ENCODE results near the gene TMEM212. TPM values are rescaled to one million over a fixed set of nuclear protein-coding genes. Genes with fewer than 3 reads are reported as not detected.

The TMEM212 gene
- total and polyA plus RNA-seq, 7 donors, result not detected

- Histone ChIP-seq H3K27me3 (no peaks in the 10 kb centered on the region), H3K4me1 (peaks cover 0 to 12% (median 6%) of the 10 kb centered on the region in 4 donors), H3K36me3 (no peaks in the 10 kb centered on the region), H3K4me3 (peak within 1 kb of the TSS; percentile 33 to 73 (median 56)), H3K27ac (peak within 1 kb of the TSS; percentile 76 to 94 (median 82)), H3K9me3 (no peaks in the 10 kb centered on the region)
- DNase-seq, result peak; percentile 94
- intact Hi-C loops (cut with DNase I), result no loop called here
- 0 to 1% methylated on average over 78 of the region's 78 CpGs for WGBS, 2 donors
- TF ChIP-seq POLR2A (IDR thresholded peaks at IDR 0.05) (peak in 1 of 2 donors; percentile 52), CTCF (IDR thresholded peaks at IDR 0.05) (no peak), POLR2AphosphoS5 (IDR thresholded peaks at IDR 0.05) (peak in 3 of 4 donors; percentile 46 to 65 (median 56)), EP300 (IDR thresholded peaks at IDR 0.05) (no peak)
Observed at GRCh38 chr3:171809861-171810628, 33.1 kb upstream of the TMEM212 start, which contains the start of gene PLD1. Gene PLD1, minus strand, starts transcription at chr3:171810483. Its CDS starts 72,432 bp downstream, at chr3:171738051.

- TF ChIP-seq POLR2A (IDR thresholded peaks at IDR 0.05) (peak in 1 of 2 donors; percentile 10), CTCF (IDR thresholded peaks at IDR 0.05) (no peak), EP300 (IDR thresholded peaks at IDR 0.05) (no peak), POLR2AphosphoS5 (IDR thresholded peaks at IDR 0.05) (peak; percentile 41 to 56 (median 51))
- H3K36me3 ChIP-seq, result no peaks in the 10 kb centered on the region
- WGBS, 2 donors, result 16 to 27% methylated on average over 22 of the region's 22 CpGs
- H3K9me3 ChIP-seq, result no peaks in the 10 kb centered on the region
- intact Hi-C loops (cut with DNase I), result no loop called here
- no peaks in the 10 kb centered on the region for H3K27me3 ChIP-seq
- H3K4me1 ChIP-seq, result peaks cover 0 to 12% (median 6%) of the 10 kb centered on the region in 4 donors
- peak overlapping the region; percentile 76 to 94 (median 82) for H3K27ac ChIP-seq
- DNase-seq, result no peak
- peak overlapping the region; percentile 33 to 73 (median 56) for H3K4me3 ChIP-seq
Observed at GRCh38 chr3:171810629-171811294, 32.4 kb upstream of the TMEM212 start.

- DNase-seq, result peak; percentile 78
- H3K27ac ChIP-seq, result peak overlapping the region; percentile 76 to 94 (median 82)
- H3K36me3 ChIP-seq, result no peaks in the 10 kb centered on the region
- H3K4me1 ChIP-seq, result peaks cover 0 to 9% (median 6%) of the 10 kb centered on the region in 4 donors
- intact Hi-C loops (cut with DNase I), result no loop called here
- no peaks in the 10 kb centered on the region for H3K27me3 ChIP-seq
- peak; percentile 48 to 70 (median 62) for TF ChIP-seq POLR2AphosphoS5 (IDR thresholded peaks at IDR 0.05)
- no peak for TF ChIP-seq CTCF (IDR thresholded peaks at IDR 0.05)
- TF ChIP-seq EP300 (IDR thresholded peaks at IDR 0.05), result peak in 1 of 4 donors; percentile 30
- no peak for TF ChIP-seq POLR2A (IDR thresholded peaks at IDR 0.05)
- H3K9me3 ChIP-seq, result no peaks in the 10 kb centered on the region
- 69 to 79% methylated on average over 4 of the region's 4 CpGs for WGBS, 2 donors
- H3K4me3 ChIP-seq, result no peak overlapping the region
Observed at GRCh38 chr3:171811295-171811912, 31.7 kb upstream of the TMEM212 start.

- no peak overlapping the region for H3K4me3 ChIP-seq
- no peaks in the 10 kb centered on the region for H3K27me3 ChIP-seq
- TF ChIP-seq EP300 (IDR thresholded peaks at IDR 0.05) (no peak), POLR2A (IDR thresholded peaks at IDR 0.05) (no peak), POLR2AphosphoS5 (IDR thresholded peaks at IDR 0.05) (no peak)
- no peaks in the 10 kb centered on the region for H3K9me3 ChIP-seq
- DNase-seq, result peak; percentile 79
- intact Hi-C loops (cut with DNase I), result no loop called here
- H3K27ac ChIP-seq, result peak overlapping the region; percentile 76 to 94 (median 82)
- 97 to 98% methylated on average over 9 of the region's 9 CpGs for WGBS, 2 donors
- no peaks in the 10 kb centered on the region for H3K36me3 ChIP-seq
- peaks cover 0 to 8% (median 6%) of the 10 kb centered on the region in 4 donors for H3K4me1 ChIP-seq
Observed at GRCh38 chr3:171811913-171812335, 31.2 kb upstream of the TMEM212 start.

Data from sigmoid colon (tissue), 7 donors.